Activated CD4-positive, alpha-beta T cell treated with anti-CD3 and anti-CD28 coated beads, Interleukin-2, amount 50 U/mL, for 4 hours (primary cell): ENCODE results near the gene RAB3GAP2.
"Not testable (repeated sequence)": the region's sequence is repeated elsewhere in the genome, so short reads cannot be mapped to it uniquely, and the experiment has no call there.

ENCODE experiments used
- DNase-seq, 2 experiments: peaks; one replicate each; pipeline ENCODE4 v3.0.0-alpha.2; 2020

The RAB3GAP2 gene

GRCh38 chr1:220195701-220196100 is 76.6 kb downstream of the RAB3GAP2 start:
- no peak for DNase-seq

- no peak for DNase-seq
Measured at GRCh38 chr1:220189750-220190347, 82.4 kb downstream of the RAB3GAP2 start.

DNA sequence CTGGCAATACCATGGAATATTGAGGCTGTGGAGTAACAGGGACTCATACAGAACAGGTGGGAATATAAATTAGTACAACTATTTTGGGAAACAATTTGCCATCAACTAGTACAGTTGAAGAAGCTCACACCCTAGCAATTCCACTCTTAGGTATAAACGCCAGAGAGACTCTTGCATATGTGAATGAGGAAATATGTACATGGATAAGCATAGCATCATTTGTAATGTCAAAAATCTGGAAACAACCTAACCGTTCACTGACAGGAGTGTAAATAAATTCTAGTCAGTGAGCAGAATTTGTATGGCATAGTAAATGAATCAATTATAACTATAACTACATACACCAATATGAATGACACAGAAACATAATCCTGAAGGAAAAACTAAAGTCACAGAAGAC is 83.7 kb downstream of the RAB3GAP2 start:
- no peak for DNase-seq

DNA sequence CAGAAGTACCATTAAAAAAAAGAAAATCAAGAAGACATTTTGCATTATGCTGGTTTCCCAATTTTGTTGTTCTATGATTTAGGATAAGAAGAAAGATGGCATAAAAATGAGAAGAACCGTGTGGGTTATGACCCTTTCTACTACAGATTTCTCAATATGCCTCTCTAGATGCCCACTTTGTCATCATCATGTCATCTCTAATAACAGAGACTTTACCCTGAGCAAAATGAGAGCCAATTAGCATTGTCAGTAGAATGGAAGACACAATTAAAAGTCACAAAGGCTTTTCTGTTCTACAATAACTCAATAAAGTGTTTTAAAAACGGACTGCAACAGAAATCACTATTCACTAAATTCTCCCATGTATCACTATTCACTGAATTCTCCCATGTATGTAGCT is 85.5 kb downstream of the RAB3GAP2 start:
- no peak for DNase-seq

GRCh38 chr1:220184506-220184905 is 87.7 kb downstream of the RAB3GAP2 start:
- DNase-seq: no peak

GRCh38 chr1:220182656-220183055 is 89.6 kb downstream of the RAB3GAP2 start:
- no peak for DNase-seq

- DNase-seq: no peak
Measured at GRCh38 chr1:220182111-220182510, 90.1 kb downstream of the RAB3GAP2 start.

- no peak for DNase-seq
Measured at GRCh38 chr1:220176540-220176939, 95.7 kb downstream of the RAB3GAP2 start.

DNA sequence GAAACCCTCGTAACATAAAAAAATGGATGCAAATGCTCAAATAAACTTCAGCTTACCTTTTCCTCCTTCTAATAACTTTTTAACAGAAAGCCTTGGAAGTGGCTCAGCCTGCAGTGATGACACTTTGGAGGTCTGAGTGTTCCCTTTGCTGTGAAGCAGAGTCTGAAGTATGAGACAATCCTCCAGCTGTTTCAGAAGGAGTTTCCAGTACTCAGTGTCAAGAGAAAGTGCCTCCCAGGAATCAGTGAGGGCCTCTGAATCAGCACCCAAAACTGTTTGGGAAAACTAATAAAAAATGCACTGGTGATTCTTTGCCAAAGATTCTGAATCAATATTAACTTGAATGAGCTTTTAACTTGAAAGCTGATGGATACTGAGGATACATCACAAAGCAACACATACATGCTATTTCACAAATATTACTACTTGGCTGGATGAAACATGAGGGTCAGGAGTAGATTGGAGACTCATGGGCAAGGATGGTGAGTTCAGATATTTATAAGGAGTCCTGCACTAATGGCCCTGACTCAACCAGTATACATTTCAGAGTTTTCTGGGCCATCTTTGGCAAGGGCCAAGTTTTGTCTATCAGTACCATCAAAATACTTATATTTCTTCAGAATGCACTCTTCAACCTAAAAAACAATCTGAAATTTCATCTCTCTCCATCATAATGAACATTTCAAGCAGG is 101.3 kb downstream of the RAB3GAP2 start:
- DNase-seq: no peak

GRCh38 chr1:220169887-220170286 is 102.4 kb downstream of the RAB3GAP2 start:
- not testable (repeated sequence) for DNase-seq

- DNase-seq: no peak
Measured at GRCh38 chr1:220166853-220167252, 105.4 kb downstream of the RAB3GAP2 start.

- no peak for DNase-seq
Measured at GRCh38 chr1:220164517-220164916, 107.7 kb downstream of the RAB3GAP2 start.

- DNase-seq: no peak
Measured at GRCh38 chr1:220164116-220164515, 108.1 kb downstream of the RAB3GAP2 start.

- DNase-seq: no peak
Measured at GRCh38 chr1:220160027-220160426, 112.2 kb downstream of the RAB3GAP2 start.

DNA sequence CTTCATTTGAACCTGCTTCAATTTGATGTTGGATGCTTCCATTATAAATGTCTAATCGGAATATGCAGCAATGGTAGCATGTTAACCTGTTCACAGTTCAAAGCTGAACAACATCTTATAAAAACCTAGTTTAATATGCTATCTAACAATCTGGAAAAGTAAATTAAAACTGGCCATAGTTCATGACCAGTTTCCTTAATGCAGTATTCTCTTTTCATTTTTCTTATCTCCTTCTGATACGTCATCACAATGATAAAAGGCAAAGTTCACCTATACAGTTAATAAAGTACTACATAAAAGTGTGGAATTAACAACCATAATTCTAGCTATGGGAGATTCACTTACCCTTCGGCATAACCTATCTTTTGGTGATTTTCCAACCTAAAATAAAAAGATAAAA is 113.2 kb downstream of the RAB3GAP2 start:
- DNase-seq: no peak

GRCh38 chr1:220158530-220158929 is 113.7 kb downstream of the RAB3GAP2 start:
- not testable (repeated sequence) for DNase-seq

DNA sequence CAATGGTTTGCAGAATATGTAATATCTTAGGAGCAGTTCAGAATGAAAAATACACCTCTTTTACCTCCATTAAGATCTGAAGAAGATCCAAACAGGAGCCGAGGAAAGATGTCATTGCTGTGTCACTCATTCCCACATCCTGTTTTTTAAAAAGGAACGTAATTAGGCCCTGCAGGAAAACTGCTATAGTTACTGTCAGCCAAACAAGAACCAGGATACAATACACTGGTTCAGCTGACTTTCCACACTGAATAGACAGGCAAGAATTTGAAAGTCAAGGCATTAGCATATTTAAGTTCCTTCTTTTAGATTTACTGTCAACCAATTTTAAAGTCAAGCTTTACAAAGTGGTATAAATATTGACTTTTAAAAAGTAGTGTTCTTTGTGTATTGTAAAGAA is 114.5 kb downstream of the RAB3GAP2 start:
- DNase-seq: no peak

DNA sequence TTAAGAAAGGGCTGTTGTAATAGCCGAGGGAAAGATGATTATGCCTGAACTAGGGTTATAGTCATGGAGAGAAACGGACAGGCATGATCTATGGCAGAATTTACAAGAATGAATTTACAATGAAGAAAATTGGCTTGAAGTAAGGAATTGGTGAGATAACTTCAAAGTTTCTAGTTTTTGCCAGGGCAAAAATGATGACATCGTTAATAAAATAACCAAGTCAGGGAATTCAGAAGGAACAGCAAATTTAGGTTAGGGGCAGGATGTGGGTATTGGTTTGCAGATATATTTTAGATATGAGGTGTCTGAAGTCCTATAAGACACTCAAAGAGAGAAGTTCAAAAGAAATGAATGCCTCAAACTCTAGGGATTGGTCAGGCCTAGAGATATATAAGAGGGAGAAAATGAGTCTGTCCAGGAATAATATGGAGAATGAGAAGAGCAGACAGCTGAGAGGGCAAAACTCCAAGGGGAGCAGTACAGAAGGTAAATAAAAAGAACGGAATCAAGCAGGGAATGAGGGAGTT is 115.6 kb downstream of the RAB3GAP2 start:
- DNase-seq: no peak

DNA sequence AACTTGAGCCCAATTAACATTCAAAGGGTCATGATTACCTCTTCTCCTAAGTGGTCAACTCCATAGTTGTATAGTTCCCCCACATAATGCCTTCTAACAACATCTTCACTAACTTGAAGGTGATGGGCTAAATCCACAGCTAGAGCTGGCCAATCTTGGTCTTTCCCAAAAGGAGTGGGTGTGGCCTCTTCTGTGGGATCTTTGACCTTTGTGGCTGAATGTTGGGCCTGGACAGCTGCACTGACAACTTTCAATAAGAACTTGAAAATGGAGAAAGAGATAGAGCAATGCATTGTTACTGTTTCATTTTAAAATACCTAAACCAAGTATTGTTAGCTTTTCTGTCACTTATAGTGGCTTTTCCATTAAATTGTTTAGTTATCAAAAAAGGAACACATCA is 119.1 kb downstream of the RAB3GAP2 start:
- DNase-seq: no peak

- no peak for DNase-seq
Measured at GRCh38 chr1:220151454-220151853, 120.8 kb downstream of the RAB3GAP2 start.

DNA sequence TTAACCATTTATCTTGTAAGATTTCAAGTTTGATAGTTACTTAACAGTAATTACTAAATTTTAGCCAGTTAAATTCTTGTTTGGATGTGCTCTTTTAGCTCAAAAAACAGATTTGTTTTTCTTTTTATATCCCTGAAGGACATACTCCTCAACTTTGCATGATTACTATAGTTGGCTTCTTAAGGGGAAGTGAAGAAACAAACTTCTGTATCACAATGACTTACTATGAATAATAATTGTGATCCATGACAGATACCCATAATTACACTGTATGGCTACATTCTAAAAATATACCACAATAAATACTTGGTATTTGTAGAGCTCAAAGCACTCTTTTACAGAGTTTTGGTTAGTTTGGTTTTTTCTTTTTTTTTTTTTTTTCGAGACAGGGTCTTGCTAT is 122.5 kb downstream of the RAB3GAP2 start:
- DNase-seq: no peak

DNA sequence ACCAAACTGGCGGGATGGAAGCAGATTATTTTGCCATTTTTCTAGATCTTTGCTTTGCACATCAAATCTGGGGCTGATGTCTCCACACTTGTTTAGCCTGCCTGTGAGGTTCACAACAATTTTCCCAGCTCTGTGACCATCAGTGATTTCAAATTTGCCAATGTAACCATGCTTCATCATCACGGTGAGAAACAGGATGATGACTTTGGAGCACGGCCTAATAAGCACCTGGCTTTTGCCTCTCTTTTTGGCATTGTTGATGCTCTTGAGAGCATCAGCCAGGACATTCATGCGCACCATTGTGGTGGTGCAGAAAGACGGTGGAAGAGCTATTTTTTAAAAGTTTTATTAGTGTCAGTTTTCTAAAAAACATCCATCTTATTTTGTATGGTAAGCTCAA is 128.2 kb downstream of the RAB3GAP2 start:
- DNase-seq: no peak

DNA sequence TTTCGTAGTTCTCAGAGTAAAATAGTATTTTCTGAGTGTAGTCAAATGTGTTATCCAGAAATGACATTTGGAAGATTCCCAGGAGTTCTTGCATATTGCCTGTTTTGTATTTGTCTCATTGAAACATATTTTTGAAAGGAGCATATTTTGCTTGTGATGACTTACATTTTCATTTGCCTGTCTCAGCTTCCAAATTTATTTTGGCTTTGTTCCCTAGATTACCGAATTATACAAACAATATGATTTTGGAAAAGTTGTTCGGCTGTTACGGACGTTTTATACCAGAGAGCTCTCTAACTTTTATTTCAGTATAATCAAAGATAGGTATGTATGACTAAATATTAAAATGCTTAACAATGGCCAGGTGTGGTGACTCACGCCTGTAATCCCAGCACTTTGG is 132.3 kb downstream of the RAB3GAP2 start:
- DNase-seq: no peak

GRCh38 chr1:220137019-220137786 is 135.1 kb downstream of the RAB3GAP2 start:
- no peak for DNase-seq
